NT2/D1 (cell line): ENCODE data around the gene JPH4.
A peak's percentile ranks its signal among the peaks of the same experiment; 100 is the strongest.

Experiments used
- DNase-seq: peaks from one replicate; pipeline ENCODE4 v3.0.0-alpha.2; 2011; ENCODE audit warnings: low read depth, low spot score
- H3K27me3 ChIP-seq: 2 replicates; pipeline ENCODE4 v1.6.0; 2011; ENCODE audit warnings: mild to moderate bottlenecking; ENCODE audit not compliant: insufficient read length, insufficient read depth
- H3K36me3 ChIP-seq: 2 replicates; pipeline ENCODE4 v1.6.1; 2011; ENCODE audit warnings: mild to moderate bottlenecking, low read length, mixed read lengths; ENCODE audit not compliant: insufficient read depth, insufficient read length
- H3K4me1 ChIP-seq: 2 replicates; pipeline ENCODE4 v1.5.1; 2011; ENCODE audit not compliant: insufficient read depth, insufficient read length
- H3K4me3 ChIP-seq: 2 replicates; pipeline ENCODE4 v1.5.1; 2011; ENCODE audit warnings: low read depth; ENCODE audit not compliant: insufficient read length
- H3K9ac ChIP-seq: 2 replicates; pipeline ENCODE4 v1.6.0; 2011; ENCODE audit warnings: low read depth; ENCODE audit not compliant: insufficient read length
- H3K9me3 ChIP-seq: 2 replicates; pipeline ENCODE4 v1.5.1; 2011; ENCODE audit warnings: mild to moderate bottlenecking, low read length; ENCODE audit not compliant: insufficient read depth
- SUZ12 ChIP-seq: IDR thresholded peaks from 2 replicates; pipeline ENCODE4 v1.6.1; 2011; ENCODE audit not compliant: insufficient read length, insufficient read depth; ENCODE audit errors: extremely low read depth
- YY1 ChIP-seq: IDR thresholded peaks from 2 replicates; pipeline ENCODE4 v1.6.1; 2011; ENCODE audit not compliant: insufficient read length, insufficient read depth
- ZNF274 ChIP-seq: IDR thresholded peaks from 2 replicates; pipeline ENCODE4 v1.6.1; 2011; ENCODE audit warnings: mild to moderate bottlenecking, low read depth, low read length

The JPH4 gene

GRCh38 chr14:23577004-23577681, 1.4 kb downstream of the JPH4 start:
- Histone ChIP-seq H3K36me3 (no peaks in the 10 kb centered on the region), H3K4me1 (no peaks in the 10 kb centered on the region), H3K9ac (no peak overlapping the region), H3K27me3 (no peaks in the 10 kb centered on the region), H3K9me3 (no peaks in the 10 kb centered on the region; the same call in 1 of the 2 replicates), H3K4me3 (no peak overlapping the region)
- TF ChIP-seq SUZ12, result no peak
- no peak for TF ChIP-seq ZNF274
- TF ChIP-seq YY1, result no peak
- DNase-seq, result no peak

DNA sequence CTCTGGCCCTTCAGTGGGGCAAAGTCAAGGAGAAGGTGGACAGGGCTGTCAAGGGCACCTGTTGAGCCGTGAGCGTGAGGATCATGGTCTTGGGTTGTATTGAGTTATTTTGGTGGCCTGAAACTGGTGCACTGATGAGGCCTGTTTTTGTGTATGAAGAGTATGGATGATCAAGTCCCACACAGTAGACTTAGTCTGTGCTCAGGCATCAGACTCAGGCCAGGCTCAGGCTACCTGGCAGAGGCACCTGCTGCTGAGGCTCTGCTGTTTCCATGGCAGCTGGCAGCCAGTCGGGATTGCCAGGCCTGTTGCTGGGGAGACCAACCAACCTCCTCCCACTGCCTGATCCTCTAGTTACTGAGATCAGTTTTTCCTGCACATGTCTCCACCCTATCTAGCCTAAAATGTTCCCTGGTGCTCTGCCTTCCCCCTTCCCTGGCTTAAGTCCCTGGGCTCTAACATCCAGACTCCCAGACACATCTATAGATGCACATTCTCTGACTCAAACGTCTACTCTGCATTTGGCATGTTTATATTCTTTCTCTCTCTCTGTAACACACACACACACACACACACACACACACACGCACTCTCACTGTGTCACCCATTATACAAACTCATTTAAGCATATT, 5.1 kb downstream of the JPH4 start:
- Histone ChIP-seq H3K36me3 (no peaks in the 10 kb centered on the region), H3K9ac (no peak overlapping the region), H3K4me3 (no peak overlapping the region), H3K4me1 (peaks cover 7% of the 10 kb centered on the region), H3K9me3 (no peaks in the 10 kb centered on the region), H3K27me3 (no peaks in the 10 kb centered on the region)
- TF ChIP-seq SUZ12 (no peak), YY1 (no peak), ZNF274 (no peak)
- DNase-seq, result no peak

DNA sequence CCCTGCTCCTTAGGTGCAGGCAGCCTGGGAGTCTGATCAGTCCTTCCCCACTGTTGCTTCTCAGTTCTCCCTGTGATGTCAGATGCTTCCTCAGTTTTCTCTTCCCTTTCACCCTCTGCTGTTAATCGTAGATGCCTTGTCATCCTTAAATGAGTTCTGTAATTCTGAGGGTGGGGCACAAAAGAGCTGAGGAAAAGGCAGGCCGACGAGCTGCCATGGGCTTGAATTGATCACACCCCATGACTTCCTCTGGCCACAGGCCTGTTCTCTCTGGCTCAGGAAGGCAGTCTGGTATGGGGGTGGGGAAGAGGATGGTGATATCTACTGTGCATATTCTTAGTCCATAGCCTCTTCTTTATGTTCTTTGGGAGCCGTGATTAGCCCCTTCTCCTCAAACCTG, 5.8 kb downstream of the JPH4 start:
- Histone ChIP-seq H3K4me1 (peaks cover 12% of the 10 kb centered on the region), H3K9ac (no peak overlapping the region), H3K36me3 (no peaks in the 10 kb centered on the region), H3K27me3 (no peaks in the 10 kb centered on the region), H3K9me3 (no peaks in the 10 kb centered on the region), H3K4me3 (no peak overlapping the region)
- no peak for TF ChIP-seq YY1
- TF ChIP-seq ZNF274, result no peak
- no peak for DNase-seq

GRCh38 chr14:23572524-23572828, 6.1 kb downstream of the JPH4 start:
- Histone ChIP-seq H3K4me3 (no peak overlapping the region), H3K36me3 (no peaks in the 10 kb centered on the region), H3K9me3 (no peaks in the 10 kb centered on the region), H3K27me3 (no peaks in the 10 kb centered on the region), H3K9ac (no peak overlapping the region), H3K4me1 (peaks cover 12% of the 10 kb centered on the region)
- TF ChIP-seq ZNF274 (no peak), SUZ12 (no peak), YY1 (no peak)
- DNase-seq, result no peak

DNA sequence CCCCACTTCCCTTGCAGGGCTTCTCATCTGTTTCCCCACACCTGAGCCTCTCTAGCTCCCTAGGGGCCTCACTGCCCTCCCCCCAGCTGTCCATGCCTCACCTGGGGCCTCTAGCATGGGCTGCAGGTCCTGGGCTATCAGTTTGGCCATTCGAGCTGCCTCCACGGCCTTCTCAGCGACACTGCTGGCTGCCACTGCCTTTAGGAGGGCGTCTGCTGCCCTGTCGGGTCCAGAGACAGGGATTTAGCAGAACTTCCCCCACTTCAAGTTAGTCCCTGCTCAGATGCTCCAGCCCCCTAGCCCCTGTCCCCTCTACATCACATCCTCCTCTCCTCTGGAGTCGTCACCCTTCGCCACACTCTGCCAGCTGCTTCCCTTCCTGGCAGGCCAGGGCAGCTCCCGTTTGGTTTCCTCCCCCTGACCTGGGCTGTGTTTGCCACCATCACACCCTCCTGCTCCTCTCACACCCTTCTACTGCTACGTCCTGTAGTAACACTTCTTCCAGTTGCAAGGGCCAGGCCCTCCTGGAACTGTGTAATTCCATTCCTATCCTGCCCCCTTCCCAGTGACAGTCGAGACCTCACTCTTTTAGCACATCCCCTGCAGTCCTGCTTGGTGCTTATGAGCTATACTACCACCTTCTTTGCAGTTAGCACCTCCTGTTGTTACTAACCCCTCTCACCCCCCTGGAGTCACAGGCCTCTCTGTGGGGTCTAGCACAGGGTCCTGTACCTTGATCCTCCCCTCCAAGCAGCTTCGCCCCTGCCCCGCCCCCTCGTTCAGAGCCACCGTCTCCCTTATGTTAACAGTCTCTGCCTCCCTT, 6.7 kb downstream of the JPH4 start:
- TF ChIP-seq YY1 (no peak), SUZ12 (no peak), ZNF274 (no peak)
- Histone ChIP-seq H3K9ac (peak overlapping the region; percentile 8), H3K27me3 (no peaks in the 10 kb centered on the region), H3K9me3 (no peaks in the 10 kb centered on the region), H3K4me3 (no peak overlapping the region), H3K4me1 (peaks cover 12% of the 10 kb centered on the region), H3K36me3 (no peaks in the 10 kb centered on the region)
- no peak for DNase-seq

GRCh38 chr14:23570806-23571483, 7.6 kb downstream of the JPH4 start:
- H3K4me3 ChIP-seq, result no peak overlapping the region
- peaks cover 19% of the 10 kb centered on the region for H3K4me1 ChIP-seq
- H3K9ac ChIP-seq, result no peak overlapping the region
- TF ChIP-seq ZNF274, result no peak
- no peak for TF ChIP-seq SUZ12
- TF ChIP-seq YY1, result no peak
- H3K9me3 ChIP-seq, result no peaks in the 10 kb centered on the region
- no peak for DNase-seq
- H3K27me3 ChIP-seq, result no peaks in the 10 kb centered on the region
- peaks cover 7% of the 10 kb centered on the region for H3K36me3 ChIP-seq

DNA sequence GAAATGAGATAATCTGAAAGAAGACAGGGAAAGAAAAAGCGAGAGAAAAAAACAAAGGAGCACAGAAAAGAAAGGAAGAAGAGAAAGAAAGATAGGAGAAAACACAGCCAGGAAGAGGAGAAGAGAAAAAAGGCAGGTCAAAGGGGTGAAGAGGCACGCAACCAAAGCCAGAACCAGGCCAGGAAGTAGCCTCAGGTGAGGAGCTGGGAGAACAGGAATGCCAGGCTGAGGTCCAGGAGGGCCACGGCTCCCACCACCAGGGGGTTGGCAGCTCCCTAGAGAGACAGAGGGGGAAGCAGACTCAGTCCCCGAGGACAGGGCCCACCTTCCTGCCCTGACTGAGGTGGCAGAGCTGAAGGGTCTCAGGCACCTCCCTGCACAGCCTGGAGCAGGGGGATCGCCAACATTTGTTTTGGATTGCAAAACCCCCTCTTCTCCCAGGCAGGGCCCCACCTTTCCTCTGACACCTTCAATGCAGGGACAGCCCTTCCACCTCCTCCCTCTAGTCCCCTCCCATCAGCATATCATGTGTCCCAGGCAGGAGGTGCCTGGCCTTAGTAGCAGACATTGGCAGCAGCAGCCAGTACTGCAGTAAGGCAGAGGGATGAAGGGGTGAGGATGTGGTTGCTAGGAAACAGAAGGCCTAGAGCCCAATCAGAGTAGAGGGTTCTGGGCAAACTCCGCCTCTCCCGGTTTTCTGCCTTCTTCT, 9.0 kb downstream of the JPH4 start:
- H3K9me3 ChIP-seq, result no peaks in the 10 kb centered on the region
- no peak for DNase-seq
- no peaks in the 10 kb centered on the region for H3K27me3 ChIP-seq
- H3K4me1 ChIP-seq, result peaks cover 19% of the 10 kb centered on the region
- TF ChIP-seq SUZ12, result no peak
- TF ChIP-seq ZNF274, result no peak
- no peak for TF ChIP-seq YY1
- peak overlapping the region; percentile 21 for H3K9ac ChIP-seq
- H3K36me3 ChIP-seq, result peaks cover 21% of the 10 kb centered on the region
- H3K4me3 ChIP-seq, result no peak overlapping the region
